KOPT-K1 (cell line): ENCODE measurements around the gene KRT76.
"Not testable (repeated sequence)": the region's sequence is repeated elsewhere in the genome, so short reads cannot be mapped to it uniquely, and the experiment has no call there.

Source experiments
- H3K27ac ChIP-seq: fragments of 200-600 bp; sonication (generic); 2 replicates; pipeline ENCODE4 v1.5.1; 2016; ENCODE audit warnings: antibody characterized with exemption, mild to moderate bottlenecking, low read depth, low read length; ENCODE audit not compliant: poor library complexity, severe bottlenecking
- H3K36me3 ChIP-seq: fragments of 200-600 bp; sonication (generic); 2 replicates; pipeline ENCODE4 v1.5.1; 2017; ENCODE audit warnings: antibody characterized with exemption, mild to moderate bottlenecking, low read length, moderate library complexity; ENCODE audit not compliant: insufficient read depth
- H3K9me3 ChIP-seq: fragments of 200-600 bp; sonication (generic); 2 replicates; pipeline ENCODE4 v1.5.1; 2017; ENCODE audit warnings: antibody characterized with exemption, low read length, mild to moderate bottlenecking; ENCODE audit not compliant: insufficient read depth, poor library complexity, severe bottlenecking

KRT76 gene

DNA sequence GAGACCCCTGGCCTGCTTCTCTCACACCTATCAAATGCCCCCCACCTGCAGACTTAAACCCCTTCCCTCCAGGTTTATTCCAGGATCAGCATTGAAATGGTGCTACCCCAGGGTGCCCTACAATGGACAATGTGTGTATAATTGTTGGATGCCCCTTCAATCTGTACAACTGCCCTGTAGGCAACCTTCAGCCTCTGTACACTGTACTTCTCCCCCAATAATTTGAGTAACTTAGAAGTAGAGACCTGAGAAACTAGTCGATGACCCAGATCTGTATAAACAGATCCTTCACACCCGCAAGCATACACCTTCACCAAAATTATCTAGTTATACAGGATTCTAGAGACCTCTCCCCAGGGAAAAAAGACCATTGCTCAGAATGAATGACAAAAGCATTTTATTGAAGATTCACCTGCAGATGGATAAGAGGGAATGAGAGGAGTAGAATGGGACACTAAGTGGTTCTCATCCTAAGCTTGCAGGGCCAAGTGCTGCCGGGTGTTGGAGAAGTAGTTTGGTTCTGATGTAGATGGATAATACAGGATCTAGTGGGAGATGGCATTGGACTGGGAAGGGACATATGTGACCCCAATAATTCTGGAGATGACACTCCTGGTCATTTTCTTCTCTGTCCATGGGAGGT, 29.1 kb upstream of the KRT76 start:
- Histone ChIP-seq H3K9me3 (no peaks in the 10 kb centered on the region), H3K27ac (no peak overlapping the region), H3K36me3 (no peaks in the 10 kb centered on the region)

DNA sequence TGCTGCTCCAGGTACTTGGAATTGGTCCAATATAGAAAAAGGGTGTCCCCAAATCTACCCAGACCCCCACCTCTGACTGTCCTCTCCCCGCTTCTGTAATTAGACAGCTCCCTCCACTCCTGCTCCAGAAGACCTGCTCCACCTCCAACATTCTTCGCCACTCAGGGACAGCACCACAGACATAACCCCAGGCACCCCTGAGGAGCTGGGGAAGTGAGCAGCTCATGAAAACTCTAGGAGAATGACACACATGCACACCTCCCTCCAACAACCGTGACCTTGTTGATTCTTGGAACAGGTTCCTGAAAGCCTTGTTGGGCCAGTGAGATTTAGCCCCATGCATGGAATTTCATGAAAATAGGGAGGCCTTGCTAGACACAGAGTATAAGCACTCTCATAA, 28.6 kb upstream of the KRT76 start:
- Histone ChIP-seq H3K36me3 (no peaks in the 10 kb centered on the region), H3K9me3 (no peaks in the 10 kb centered on the region), H3K27ac (no peak overlapping the region)

GRCh38 chr12:52805000-52805399, 27.9 kb upstream of the KRT76 start:
- Histone ChIP-seq H3K36me3 (no peaks in the 10 kb centered on the region), H3K9me3 (no peaks in the 10 kb centered on the region), H3K27ac (no peak overlapping the region)

DNA sequence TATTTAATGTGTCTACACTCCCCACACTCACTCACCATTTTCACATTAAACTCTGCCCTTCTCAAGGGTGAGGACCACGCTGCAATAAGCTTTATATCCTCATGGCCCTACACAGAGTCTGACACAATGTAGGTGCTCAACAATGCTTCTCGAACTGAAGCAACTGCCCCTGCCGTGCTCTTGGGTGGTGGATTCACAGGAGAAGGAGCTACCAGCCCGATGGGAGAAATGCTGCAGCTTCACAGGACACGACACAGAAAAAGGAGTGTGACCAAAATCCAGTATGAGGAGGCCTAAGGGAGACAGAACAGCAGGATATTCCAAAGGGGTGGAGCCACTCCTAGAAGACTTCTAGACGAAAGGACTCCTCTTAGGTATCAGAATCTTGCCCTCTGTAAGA, 25.3 kb upstream of the KRT76 start:
- Histone ChIP-seq H3K9me3 (no peaks in the 10 kb centered on the region), H3K36me3 (no peaks in the 10 kb centered on the region), H3K27ac (no peak overlapping the region)

GRCh38 chr12:52801773-52802172, 24.6 kb upstream of the KRT76 start:
- Histone ChIP-seq H3K27ac (no peak overlapping the region), H3K36me3 (no peaks in the 10 kb centered on the region), H3K9me3 (no peaks in the 10 kb centered on the region)

DNA sequence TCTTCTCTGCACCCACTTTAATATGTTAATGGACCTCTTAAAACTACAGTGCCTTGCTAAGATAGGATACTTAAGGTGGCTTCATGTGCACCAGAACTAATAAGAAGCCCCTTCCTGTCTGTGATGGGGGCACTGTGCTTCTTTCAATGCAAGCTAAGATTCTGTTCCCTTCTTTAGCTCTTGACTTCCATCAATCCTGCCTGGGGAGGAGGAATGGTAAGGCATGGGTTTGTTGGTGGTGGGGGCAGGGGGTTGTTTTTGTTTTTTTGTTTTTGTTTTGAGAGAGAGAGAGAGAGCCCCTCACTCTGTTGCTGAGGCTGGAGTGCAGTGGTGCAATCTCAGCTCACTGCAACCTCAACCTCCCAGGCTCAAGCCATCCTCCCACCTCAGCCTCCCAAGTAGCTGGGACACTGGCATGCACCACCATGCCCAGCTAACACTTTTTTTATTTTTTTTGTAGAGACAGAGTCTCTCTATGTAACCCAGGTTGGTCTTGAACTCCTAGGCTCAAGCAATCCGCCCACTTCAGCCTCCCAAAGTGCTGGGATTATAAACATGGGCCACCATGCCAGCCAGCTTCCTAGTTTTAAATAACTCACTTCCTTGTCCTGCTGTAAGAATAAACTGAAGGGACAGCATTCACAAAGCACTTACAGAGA, 23.2 kb upstream of the KRT76 start:
- no peak overlapping the region for H3K27ac ChIP-seq
- H3K9me3 ChIP-seq = no peaks in the 10 kb centered on the region
- H3K36me3 ChIP-seq = no peaks in the 10 kb centered on the region

DNA sequence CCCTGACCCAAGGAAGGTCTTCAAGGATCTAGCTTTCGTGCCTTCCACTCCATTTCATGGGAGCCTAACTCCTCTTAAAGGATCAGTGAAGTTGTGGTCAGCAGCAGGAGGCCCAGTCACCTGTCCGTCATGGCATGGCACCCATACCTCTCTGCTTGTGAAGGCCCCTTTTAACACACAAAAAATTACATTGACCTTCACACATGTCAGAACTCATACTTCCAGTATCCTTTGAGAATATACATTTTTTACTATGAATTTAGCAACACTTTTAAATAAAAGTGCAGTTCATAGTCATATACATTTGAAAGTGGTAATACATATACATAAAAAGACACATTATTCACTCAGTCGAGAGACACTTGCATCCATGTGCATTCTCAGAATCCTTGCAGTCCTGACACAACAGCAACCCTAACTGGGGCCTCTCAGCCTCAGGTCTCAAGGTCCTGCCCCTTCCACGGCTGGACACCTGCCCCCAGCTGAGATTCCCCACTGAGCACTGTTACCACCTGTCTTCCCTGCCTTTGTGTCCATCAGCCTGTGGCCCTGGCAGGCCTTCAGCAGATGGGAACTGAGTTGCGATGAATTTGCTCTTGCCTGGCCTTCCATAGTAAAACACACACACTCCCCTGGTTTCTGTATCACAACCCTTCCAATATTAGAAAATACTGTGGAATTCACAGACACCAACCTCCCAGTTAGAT, 22.5 kb upstream of the KRT76 start:
- H3K27ac ChIP-seq = no peak overlapping the region

GRCh38 chr12:52798671-52799504, 21.7 kb upstream of the KRT76 start:
- Histone ChIP-seq H3K9me3 (no peaks in the 10 kb centered on the region), H3K27ac (no peak overlapping the region), H3K36me3 (no peaks in the 10 kb centered on the region)

More for the DNA sequence above, 22.5 kb upstream of the KRT76 start:
- no peaks in the 10 kb centered on the region for H3K36me3 ChIP-seq
- H3K9me3 ChIP-seq = no peaks in the 10 kb centered on the region

GRCh38 chr12:52798003-52798670, 21.0 kb upstream of the KRT76 start:
- no peaks in the 10 kb centered on the region for H3K9me3 ChIP-seq
- no peak overlapping the region for H3K27ac ChIP-seq
- no peaks in the 10 kb centered on the region for H3K36me3 ChIP-seq

DNA sequence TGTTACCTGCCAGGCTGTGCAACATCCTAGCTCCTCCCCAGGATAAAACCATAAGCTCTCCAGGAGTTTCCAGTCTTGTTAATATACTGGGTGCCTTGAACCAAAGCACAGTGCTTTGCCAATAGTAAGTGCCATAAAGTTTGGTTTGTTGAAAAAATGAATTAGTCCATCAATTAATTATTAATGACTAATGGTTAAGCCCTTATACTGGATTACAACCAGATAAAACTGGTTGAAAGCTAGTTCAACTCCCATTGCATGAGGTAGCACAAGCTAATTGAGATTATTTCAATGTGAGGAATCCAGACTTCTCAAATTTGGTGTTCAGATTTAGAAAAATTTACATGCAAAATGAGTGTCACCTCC, 20.4 kb upstream of the KRT76 start:
- no peaks in the 10 kb centered on the region for H3K9me3 ChIP-seq
- H3K36me3 ChIP-seq = no peaks in the 10 kb centered on the region
- H3K27ac ChIP-seq = no peak overlapping the region

DNA sequence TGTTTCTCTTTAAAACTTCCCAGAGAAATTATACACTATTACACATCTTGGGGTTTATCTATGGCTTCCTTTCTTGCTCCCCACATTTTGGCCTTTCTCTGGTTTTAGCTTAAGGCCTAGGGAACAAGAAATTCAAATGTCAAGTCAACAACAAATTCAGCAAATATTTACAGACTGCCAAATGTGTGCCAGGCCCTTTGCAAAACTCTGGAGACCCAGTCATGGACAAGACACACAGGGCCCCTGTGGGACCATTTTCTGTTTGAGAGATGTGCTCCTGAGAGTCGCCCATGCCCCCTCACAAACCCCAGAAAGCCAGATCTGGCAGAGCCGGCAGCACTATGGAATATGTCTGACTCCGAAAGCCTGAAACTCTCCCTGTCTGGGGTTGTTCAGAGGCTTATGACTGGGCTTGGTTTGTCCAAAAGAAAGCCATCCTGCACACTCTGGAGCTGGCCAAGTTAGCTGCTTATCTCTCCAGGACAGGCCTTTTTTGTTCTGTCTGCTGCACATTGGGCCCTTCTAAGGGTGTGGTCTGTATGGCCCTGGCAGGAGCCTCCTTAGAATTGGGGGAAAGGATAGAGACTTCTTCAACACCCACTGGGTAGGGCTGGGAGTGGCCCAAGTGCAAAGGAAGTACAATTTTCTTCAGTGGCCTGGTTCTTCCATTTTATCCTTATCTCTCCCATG, 19.8 kb upstream of the KRT76 start:
- Histone ChIP-seq H3K36me3 (no peaks in the 10 kb centered on the region), H3K27ac (no peak overlapping the region)

GRCh38 chr12:52796429-52796794, 19.3 kb upstream of the KRT76 start:
- no peaks in the 10 kb centered on the region for H3K9me3 ChIP-seq
- H3K36me3 ChIP-seq = no peaks in the 10 kb centered on the region
- H3K27ac ChIP-seq = no peak overlapping the region

More for the DNA sequence above, 19.8 kb upstream of the KRT76 start:
- H3K9me3 ChIP-seq = no peaks in the 10 kb centered on the region

DNA sequence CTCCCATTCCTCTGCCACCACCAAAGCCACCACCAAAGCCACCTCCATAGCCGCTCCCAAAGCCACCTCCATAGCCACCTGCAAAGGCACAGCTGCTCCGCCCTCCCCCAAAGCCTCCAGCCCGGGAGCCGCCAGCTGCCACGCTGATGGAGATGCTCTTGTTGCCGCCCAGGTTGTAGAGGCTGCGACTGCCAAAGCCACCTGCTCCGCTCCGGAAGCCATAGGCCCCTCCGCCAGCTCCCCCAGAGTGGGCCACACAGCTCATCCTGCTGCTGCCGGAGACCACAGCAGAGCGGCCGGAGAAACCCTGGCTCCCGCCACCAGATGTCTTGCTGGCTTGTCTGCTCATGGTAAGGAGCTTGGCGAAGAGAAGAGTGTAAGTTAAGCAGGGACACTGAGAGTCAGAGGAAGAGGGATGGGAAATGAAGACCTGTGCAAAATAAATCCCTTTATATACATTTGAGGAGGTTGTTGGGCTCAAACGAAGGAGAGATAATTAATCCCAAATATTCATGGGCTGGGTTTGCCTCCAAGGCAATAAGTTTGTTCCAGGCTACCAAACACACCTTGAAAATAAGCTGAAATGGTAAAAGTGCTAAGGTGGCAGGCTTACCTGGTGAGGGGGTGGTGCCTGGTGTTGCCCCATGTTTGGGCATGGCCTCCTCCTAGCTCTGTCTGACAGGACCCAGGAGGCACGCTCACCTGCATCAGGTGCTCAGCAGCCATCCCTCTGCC, 18.7 kb upstream of the KRT76 start, which contains the start of gene KRT3:
KRT3 (minus strand) TSS at position 424 of the 735 bp plus-strand sequence; CDS start at position 349, 75 bp downstream.
- Histone ChIP-seq H3K9me3 (no peaks in the 10 kb centered on the region), H3K27ac (no peak within 1 kb of the TSS)

DNA sequence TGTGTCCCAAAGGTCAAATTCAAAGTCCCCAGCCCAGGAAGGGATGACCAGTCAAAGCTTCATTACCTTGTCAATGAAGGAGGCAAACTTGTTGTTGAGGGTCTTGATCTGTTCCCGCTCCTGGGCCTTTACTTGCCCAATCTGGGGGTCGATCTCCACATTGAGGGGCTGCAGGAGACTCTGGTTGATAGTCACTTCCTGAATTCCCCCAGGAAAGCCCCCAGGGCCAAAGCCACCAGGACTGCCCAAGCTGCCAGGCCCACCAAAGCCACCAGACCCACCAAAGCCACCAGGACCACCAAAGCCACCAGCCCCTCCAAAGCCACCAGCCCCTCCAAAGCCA, 18.2 kb upstream of the KRT76 start:
- H3K36me3 ChIP-seq, H3K9me3 ChIP-seq, H3K27ac ChIP-seq: not testable (repeated sequence)

More for the DNA sequence above, 18.7 kb upstream of the KRT76 start, which contains the start of gene KRT3:
- no peaks in the 10 kb centered on the region for H3K36me3 ChIP-seq
